ENCODE data around the gene GNB1.

DNA sequence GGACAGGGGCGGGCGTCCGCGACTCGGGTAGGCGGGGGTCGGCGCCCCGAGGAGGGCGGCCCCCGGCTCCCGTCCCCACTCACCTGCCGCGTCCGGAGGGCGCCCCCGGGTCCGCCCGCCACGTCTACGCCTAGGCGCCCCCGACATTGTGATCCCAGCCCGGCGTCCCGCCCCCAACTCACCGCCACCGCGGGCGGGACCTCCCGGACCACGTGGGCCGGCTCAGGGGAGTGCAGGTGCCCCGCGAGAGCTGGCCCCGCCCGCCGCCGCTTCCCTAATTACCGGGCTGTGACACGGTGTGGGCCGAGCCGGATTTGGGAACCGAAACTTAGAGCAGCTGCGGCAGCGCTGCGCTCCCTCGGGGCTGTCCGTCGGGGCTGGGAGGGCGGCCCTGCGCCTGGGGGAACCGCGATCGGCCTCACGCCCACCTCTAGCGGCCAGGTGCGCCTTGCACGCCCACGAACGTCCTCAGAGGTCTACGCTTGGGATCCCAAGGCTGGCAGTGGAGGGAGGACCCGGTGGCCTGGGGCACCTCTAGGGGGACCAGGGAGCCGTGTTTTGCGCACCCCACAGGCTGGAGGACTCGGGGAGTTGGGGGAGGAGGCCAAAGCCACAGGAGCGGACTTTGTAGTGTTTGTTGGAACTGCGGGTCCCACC lies 112.1 kb downstream of the GNB1 start:
- TF ChIP-seq, protein P1, sequence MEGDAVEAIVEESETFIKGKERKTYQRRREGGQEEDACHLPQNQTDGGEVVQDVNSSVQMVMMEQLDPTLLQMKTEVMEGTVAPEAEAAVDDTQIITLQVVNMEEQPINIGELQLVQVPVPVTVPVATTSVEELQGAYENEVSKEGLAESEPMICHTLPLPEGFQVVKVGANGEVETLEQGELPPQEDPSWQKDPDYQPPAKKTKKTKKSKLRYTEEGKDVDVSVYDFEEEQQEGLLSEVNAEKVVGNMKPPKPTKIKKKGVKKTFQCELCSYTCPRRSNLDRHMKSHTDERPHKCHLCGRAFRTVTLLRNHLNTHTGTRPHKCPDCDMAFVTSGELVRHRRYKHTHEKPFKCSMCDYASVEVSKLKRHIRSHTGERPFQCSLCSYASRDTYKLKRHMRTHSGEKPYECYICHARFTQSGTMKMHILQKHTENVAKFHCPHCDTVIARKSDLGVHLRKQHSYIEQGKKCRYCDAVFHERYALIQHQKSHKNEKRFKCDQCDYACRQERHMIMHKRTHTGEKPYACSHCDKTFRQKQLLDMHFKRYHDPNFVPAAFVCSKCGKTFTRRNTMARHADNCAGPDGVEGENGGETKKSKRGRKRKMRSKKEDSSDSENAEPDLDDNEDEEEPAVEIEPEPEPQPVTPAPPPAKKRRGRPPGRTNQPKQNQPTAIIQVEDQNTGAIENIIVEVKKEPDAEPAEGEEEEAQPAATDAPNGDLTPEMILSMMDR (conservative IDR thresholded peaks at IDR 0.05; ENCODE audit: low read depth, low read length) = peak; percentile 34; the same call in 1 of the 2 replicates
- no peak for TF ChIP-seq EZH2 (IDR thresholded peaks at IDR 0.05; ENCODE audit: borderline replicate concordance, low read depth, low read length, poor library complexity, severe bottlenecking)
